Astrocyte of the spinal cord (primary cell): ENCODE measurements around the gene DOCK3.

Experiments
- DNase-seq: peaks from one replicate; pipeline ENCODE4 v3.0.0; 2011; ENCODE audit warnings: low read depth, low spot score
- H3K4me3 ChIP-seq: 2 replicates; pipeline ENCODE4 v1.5.1; 2011; ENCODE audit warnings: low read depth, mild to moderate bottlenecking, low read length, moderate library complexity
- in situ Hi-C: cut with HindIII; loops from 2 replicates; pipeline ENCODE4 v1.10.0; 2017; ENCODE audit warnings: low sequenced_read_pairs
- TF ChIP-seq, protein P1 (sequence below): IDR thresholded peaks from 2 replicates; pipeline ENCODE4 v1.5.1; 2012; ENCODE audit warnings: low read depth, mild to moderate bottlenecking, low read length, inconsistent platforms

Gene DOCK3

DNA sequence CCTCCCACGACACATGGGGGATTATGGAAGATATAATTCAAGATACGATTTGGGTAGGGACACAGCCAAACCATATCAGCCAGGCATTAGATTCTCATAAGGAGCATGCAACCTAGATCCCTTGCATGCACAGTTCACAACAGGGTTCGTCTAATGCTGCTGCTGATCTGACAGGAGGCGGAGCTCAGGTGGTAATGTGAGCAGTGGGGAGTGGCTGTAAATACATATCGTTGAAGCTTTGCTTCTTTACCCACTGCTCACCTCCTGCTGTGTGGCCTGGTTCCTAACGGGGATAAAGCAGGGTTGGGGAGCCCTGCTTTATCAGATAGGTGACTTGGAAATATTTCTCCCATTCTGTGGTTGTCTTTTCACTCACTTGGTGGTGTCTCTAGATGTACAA is 14.8 kb downstream of the DOCK3 start:
- TF ChIP-seq, protein P1, sequence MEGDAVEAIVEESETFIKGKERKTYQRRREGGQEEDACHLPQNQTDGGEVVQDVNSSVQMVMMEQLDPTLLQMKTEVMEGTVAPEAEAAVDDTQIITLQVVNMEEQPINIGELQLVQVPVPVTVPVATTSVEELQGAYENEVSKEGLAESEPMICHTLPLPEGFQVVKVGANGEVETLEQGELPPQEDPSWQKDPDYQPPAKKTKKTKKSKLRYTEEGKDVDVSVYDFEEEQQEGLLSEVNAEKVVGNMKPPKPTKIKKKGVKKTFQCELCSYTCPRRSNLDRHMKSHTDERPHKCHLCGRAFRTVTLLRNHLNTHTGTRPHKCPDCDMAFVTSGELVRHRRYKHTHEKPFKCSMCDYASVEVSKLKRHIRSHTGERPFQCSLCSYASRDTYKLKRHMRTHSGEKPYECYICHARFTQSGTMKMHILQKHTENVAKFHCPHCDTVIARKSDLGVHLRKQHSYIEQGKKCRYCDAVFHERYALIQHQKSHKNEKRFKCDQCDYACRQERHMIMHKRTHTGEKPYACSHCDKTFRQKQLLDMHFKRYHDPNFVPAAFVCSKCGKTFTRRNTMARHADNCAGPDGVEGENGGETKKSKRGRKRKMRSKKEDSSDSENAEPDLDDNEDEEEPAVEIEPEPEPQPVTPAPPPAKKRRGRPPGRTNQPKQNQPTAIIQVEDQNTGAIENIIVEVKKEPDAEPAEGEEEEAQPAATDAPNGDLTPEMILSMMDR = no peak
- no peak overlapping the region for H3K4me3 ChIP-seq
- in situ Hi-C loops = no loop called here
- no peak for DNase-seq

DNA sequence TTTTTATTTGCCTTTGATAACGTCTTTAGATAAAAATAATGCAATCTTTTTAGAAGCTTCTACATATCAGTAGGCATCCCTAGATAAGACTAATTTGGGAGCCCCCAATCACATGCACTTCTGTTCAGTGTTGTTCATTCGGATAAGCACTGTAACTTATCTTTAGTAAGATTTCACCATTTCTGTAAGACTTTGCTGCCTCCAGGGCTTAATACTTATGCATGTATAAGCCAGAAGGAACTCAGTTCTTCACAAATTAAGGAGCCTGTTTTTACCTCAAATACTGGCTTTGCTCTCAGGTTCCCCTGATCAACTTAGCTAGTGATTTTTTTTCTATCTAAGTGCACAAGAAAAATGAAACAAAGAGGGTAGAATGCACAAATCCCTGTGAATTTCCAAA is 20.3 kb downstream of the DOCK3 start:
- H3K4me3 ChIP-seq = no peak overlapping the region
- no peak for DNase-seq
- in situ Hi-C loops = no loop called here
- TF ChIP-seq, protein P1 = no peak

DNA sequence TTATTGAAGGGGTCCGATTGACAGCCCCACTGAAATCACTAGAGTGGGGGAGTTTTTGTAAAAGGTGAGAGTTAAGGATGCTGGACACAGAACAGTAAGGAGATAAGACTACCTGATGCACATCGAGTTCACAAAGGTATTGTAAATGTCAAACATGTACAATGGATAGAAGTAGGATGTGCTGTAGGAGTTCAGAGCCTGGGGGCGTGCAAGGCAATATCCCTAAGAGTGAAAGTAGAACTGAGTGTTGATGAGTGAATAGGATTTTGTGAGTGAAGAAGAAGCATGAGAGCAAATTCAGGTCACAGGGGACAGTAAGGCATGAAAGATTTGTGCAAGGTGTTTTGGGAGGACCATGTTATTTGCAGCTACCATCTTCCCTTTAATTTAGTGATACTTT is 21.5 kb downstream of the DOCK3 start:
- in situ Hi-C loops = no loop called here

DNA sequence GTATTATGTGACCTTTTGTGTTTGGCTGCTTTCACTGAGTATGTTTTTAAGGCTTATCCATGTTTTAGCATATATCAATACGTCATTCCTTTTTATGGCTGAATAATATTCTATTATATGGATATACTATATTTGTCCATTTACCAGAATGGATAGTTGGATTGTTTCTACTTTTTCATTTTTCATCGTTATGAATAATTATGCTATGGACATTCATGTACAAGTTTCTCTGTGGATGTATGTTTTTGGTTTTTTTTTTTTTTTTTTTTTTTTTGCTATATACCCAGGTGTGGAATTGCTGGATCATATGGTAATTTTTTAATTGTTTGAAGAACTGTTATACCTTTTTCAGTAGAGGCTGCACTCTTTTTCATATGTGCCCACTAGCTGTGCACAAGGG is 23.5 kb downstream of the DOCK3 start:
- no peak for DNase-seq
- H3K4me3 ChIP-seq = no peak overlapping the region
- in situ Hi-C loops = no loop called here
- TF ChIP-seq, protein P1 = no peak

More for the DNA sequence above, 21.5 kb downstream of the DOCK3 start:
- TF ChIP-seq, protein P1 = no peak
- DNase-seq = no peak
- no peak overlapping the region for H3K4me3 ChIP-seq

DNA sequence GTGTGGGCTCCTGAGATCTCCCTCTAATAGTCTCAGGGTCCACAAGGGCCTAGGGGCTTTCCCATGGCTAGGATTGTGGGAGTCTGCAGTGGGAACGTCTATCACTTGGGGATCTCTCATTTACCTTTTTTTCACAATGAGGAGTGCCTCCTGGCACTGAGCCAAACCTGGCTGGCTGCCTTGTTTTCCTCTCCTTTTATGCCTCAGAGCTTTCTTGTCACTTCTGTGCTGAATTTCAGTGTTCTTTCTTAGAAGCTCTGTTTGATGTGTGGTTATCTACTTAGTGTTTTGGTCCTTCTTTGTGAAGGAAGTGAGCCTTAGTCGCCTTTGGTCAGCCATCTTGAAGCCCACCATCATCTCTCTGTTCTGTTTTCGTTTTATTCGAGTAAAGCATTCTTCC is 33.9 kb downstream of the DOCK3 start:
- in situ Hi-C loops = no loop called here
- no peak overlapping the region for H3K4me3 ChIP-seq
- no peak for DNase-seq
- TF ChIP-seq, protein P1 = no peak

DNA sequence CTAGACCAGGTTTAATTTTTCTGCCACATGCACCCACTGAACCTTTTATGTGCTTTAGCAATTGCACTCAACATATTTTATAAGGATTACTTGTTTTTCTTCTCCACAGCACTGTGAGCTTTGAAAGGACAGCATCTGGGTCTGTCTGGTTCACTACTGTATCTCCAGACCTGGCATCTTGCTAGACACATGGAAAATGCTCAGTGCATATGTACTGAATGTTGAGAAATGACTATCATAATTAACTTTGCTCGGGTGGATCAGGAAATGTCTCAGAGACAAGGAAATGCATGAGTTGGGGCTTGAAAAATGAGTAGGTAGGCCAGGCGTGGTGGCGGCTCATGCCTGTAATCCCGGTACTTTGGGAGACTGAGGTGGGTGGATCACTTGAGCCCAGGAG is 40.2 kb downstream of the DOCK3 start:
- no peak overlapping the region for H3K4me3 ChIP-seq
- DNase-seq = no peak
- TF ChIP-seq, protein P1 = no peak
- in situ Hi-C loops = no loop called here

DNA sequence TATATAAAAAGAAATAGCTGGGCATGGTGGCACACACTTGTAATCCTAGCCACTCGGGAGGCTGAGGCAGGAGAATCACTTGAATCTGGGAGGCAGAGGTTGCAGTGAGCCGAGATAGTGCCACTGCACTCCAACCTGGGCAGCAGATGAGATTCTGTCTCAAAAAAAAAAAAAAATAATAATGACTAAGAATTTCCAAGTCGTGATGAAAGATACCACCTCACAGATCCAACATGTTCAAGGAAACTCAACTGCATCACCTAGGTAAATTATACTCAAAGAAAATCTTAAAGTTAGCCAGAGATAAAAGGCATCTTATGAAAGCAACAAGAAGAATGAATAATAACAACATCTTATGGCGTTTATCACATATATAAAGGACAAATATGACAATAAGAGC is 50.1 kb downstream of the DOCK3 start:
- TF ChIP-seq, protein P1 = no peak
- DNase-seq = no peak
- in situ Hi-C loops = no loop called here
- no peak overlapping the region for H3K4me3 ChIP-seq
